Heart left ventricle (tissue), 16 donors: Measurements from ENCODE around the gene IKZF3. TPM values are rescaled to one million over a fixed set of nuclear protein-coding genes. Genes with fewer than 3 reads are reported as not detected.

Source experiments
- ATAC-seq, 4 donors: fragments of 200-7000 bp; cut with Tn5 transposase; one replicate each; pipeline ENCODE4 v1.9.1; 2020 to 2022; ENCODE audit warnings: moderate library complexity in 4 of 4, mild to moderate bottlenecking in 3 of 4, moderate number of reproducible peaks in 1 of 4
- DNase-seq, 5 donors: peaks; one replicate each; pipeline ENCODE4 v3.0.0-alpha.2; 2020
- H3K27ac ChIP-seq, 12 donors: fragments of 200-600 bp; sonication (generic) in 4 of 12; one replicate each; pipeline versions ENCODE4 v1.5.0 to v1.8.0; 2016 to 2022; ENCODE audit warnings: mild to moderate bottlenecking in 2 of 12
- H3K27me3 ChIP-seq, 9 donors: fragments of 200-600 bp; sonication (generic) in 2 of 9; one replicate each; pipeline versions ENCODE4 v1.5.1 to v1.8.0; 2016 to 2022; ENCODE audit warnings: mild to moderate bottlenecking in 3 of 9
- H3K36me3 ChIP-seq, 9 donors: fragments of 200-600 bp; sonication (generic) in 2 of 9; one replicate each; pipeline versions ENCODE4 v1.5.0 to v1.8.0; 2018 to 2022; ENCODE audit warnings: mild to moderate bottlenecking in 2 of 9
- H3K4me1 ChIP-seq, 12 donors: fragments of 200-600 bp; sonication (generic) in 4 of 12; one replicate each; pipeline versions ENCODE4 v1.5.0 to v1.8.0; 2016 to 2022; ENCODE audit warnings: mild to moderate bottlenecking in 3 of 12
- H3K4me3 ChIP-seq, 12 donors: fragments of 200-600 bp; sonication (generic) in 4 of 12; one replicate each; pipeline versions ENCODE4 v1.5.0 to v1.8.0; 2017 to 2022; ENCODE audit warnings: mild to moderate bottlenecking in 9 of 12, moderate library complexity in 4 of 12
- H3K9me3 ChIP-seq, 12 donors: fragments of 200-600 bp; sonication (generic) in 4 of 12; one replicate each; pipeline versions ENCODE4 v1.5.0 to v1.8.0; 2016 to 2022; ENCODE audit warnings: mild to moderate bottlenecking in 1 of 12
- POLR2A ChIP-seq, 2 donors: fragments of 450-650 bp; IDR thresholded peaks; one replicate each; pipeline ENCODE4 v1.6.1; 2017; ENCODE audit warnings: antibody characterized with exemption in 2 of 2, mild to moderate bottlenecking in 2 of 2, moderate library complexity in 2 of 2
- WGBS, 4 donors: extraction: QIAGEN DNeasy Blood & Tissue Kit in 2 of 4; methylation state at CpG; one replicate each; pipeline versions ENCODE4 v1.1.5 to v1.1.7; 2013 to 2018; 5-methylcytosine and 5-hydroxymethylcytosine counted together
- intact Hi-C, 10 donors: fragments of 100-400 bp; cut with DNase I; formaldehyde crosslinking; loops; one replicate each; pipeline versions ENCODE4 v1.11.1 to v1.14.2; 2022
- polyA plus RNA-seq, 2 donors: library from polyadenylated mRNA; stranded (reverse); fragments of 200-250 nt; gene quantifications; one replicate each; pipeline ENCODE4 v1.2.3, GENCODE V29; 2013
- total RNA-seq, 9 donors: library from RNA; depleted of rRNA in 2 of 9; stranded (reverse); fragments of >200 nt in 2 of 9; fragmentation: NEBNext Ultra II Directional in 3 of 9; extraction: Animal tissue kit (Norgen Biotek cat#: 25700) in 3 of 9; gene quantifications; one replicate each; pipeline versions ENCODE4 v1.1.0 to v1.2.4, GENCODE V29; 2016 to 2023
- TF ChIP-seq, protein P1 (sequence below), 12 donors: fragments of 200-600 bp; sonication (generic) in 4 of 12; IDR thresholded peaks; one replicate each; pipeline versions ENCODE4 v1.5.0 to v1.8.0; 2018 to 2022; ENCODE audit warnings: antibody characterized with exemption in 12 of 12, mild to moderate bottlenecking in 5 of 12
- donor health status: ischemic (EF 13 %, LVEDD 7.1; RV severe dilation, severe dysfunction).
- donor health status: healthy with polysubstance abuse.
- donor health status: DM: no; HTN: yes; CAD: no.
- donor health status: DM: no; HTN: no; CAD: no.
- donor health status: ischemic (EF 25% LVEDD 6.9; RV normal size, moderate dysfunction).
- donor health status: ischemic (EF 25% LVEDD 5.7; RV mildly dilated, moderate dysfunction).
- donor health status: healthy.
- donor health status: DM: yes; HTN: yes; CAD: no.
- donor health status: ischemic (EF 35%, LVEDD 5.7; RV mildly dilated, moderate dysfunction).
- donor health status: nonischemic (EF 11% LVEDD 7.7; RV severe dilation, severe dysfunction).
- donor health status: DM: yes; HTN: yes; CAD: no.
- donor health status: PGD.
- donor health status: ischemic (EF 29% LVEDD 5.4; RV normal size, mild dysfunction).
- donor health status: nonischemic (EF 23%, LVEDD 6.1; RV moderate dilation, normal function).

The IKZF3 gene
- total and polyA plus RNA-seq, 11 donors: 0.07 to 6.9 (median 0.21) TPM

DNA sequence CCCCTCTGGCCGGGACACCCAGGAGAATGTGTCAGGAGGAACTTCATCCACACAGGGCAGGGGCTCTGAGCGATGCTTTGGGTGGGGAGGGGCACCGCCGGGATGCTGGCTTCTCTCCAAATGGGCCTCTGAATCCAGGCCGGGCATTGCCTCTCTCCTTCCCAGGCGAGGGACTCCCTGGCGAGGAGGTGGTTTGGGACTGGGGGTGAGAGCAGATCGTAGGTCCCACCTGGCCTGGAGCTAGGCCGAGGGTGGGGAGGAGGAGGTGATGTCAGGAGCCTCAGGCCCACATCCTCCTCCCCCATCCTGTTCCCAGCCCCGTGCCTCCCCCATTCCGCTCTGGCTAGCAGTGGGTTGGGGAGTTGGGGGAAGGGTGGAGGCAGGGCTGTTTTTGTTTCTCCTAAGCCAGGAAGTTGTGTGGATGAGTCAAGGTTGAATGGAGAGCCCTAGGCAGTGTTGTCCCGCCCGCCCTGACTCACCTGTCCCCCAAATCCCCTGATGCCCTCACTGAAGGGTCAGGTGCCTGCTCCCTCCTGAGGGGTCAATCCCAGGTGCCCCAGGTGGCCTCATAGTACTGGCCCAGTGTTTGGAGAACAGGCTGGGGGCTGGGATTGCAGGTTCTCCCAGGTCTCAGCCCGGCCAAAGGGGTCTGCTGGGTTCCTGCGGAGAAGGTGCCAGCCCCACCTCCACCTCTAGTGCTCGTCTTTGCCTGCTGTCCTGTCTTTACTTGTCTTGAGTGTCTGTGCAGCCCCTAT is 123.6 kb downstream of the IKZF3 start:
- Histone ChIP-seq H3K36me3 (no peaks in the 10 kb centered on the region), H3K27me3 (peaks cover 15 to 71% (median 28%) of the 10 kb centered on the region in 9 donors), H3K9me3 (no peaks in the 10 kb centered on the region), H3K4me3 (no peak overlapping the region), H3K4me1 (peaks cover 0 to 44% (median 15%) of the 10 kb centered on the region in 12 donors), H3K27ac (no peak overlapping the region)
- ATAC-seq (peak in 3 of 4 donors; percentile 6 to 26 (median 14)), DNase-seq (no peak)
- no peak for TF ChIP-seq POLR2A (IDR thresholded peaks at IDR 0.05)
- TF ChIP-seq, protein P1, sequence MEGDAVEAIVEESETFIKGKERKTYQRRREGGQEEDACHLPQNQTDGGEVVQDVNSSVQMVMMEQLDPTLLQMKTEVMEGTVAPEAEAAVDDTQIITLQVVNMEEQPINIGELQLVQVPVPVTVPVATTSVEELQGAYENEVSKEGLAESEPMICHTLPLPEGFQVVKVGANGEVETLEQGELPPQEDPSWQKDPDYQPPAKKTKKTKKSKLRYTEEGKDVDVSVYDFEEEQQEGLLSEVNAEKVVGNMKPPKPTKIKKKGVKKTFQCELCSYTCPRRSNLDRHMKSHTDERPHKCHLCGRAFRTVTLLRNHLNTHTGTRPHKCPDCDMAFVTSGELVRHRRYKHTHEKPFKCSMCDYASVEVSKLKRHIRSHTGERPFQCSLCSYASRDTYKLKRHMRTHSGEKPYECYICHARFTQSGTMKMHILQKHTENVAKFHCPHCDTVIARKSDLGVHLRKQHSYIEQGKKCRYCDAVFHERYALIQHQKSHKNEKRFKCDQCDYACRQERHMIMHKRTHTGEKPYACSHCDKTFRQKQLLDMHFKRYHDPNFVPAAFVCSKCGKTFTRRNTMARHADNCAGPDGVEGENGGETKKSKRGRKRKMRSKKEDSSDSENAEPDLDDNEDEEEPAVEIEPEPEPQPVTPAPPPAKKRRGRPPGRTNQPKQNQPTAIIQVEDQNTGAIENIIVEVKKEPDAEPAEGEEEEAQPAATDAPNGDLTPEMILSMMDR (IDR thresholded peaks at IDR 0.05): no peak
- intact Hi-C loops: no loop called here
- 31 to 53% (median 42%) methylated on average over 12 to 16 of the region's 16 CpGs for WGBS, 4 donors

DNA sequence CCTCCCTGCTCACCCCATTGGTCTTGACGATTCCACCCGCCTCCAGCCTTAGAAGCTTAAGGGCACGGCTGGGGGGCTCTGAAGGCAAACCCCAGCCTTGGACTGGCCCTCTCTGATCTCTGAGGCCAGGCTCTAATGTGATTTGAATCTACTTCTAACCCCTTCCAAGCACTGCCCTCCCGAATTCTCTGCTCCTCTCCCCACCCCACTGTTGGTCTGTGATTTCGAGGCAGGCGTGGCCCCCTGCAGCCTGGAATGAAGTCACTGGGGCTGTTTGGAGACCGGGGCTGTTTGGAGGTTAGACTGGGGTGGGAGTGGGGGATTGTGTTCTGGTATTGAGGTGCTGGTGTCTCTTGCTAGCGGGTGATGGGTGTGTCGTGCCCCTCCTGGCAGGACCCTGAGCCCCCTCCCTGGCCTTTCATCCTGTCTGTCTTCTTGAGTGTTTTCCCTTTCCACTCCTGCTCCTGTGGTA is 124.2 kb downstream of the IKZF3 start:
- TF ChIP-seq, protein P1 (IDR thresholded peaks at IDR 0.05): no peak
- TF ChIP-seq POLR2A (IDR thresholded peaks at IDR 0.05): no peak
- peaks cover 15 to 71% (median 28%) of the 10 kb centered on the region in 9 donors for H3K27me3 ChIP-seq
- 57 to 64% (median 57%) methylated on average over 9 of the region's 9 CpGs for WGBS, 4 donors
- H3K4me3 ChIP-seq: peak overlapping the region in 3 of 12 donors; percentile 14 to 35 (median 32)
- H3K9me3 ChIP-seq: no peaks in the 10 kb centered on the region
- H3K4me1 ChIP-seq: peaks cover 0 to 44% (median 15%) of the 10 kb centered on the region in 12 donors
- no peaks in the 10 kb centered on the region for H3K36me3 ChIP-seq
- intact Hi-C loops: no loop called here
- no peak overlapping the region for H3K27ac ChIP-seq
- no peak for DNase-seq
- no peak for ATAC-seq

DNA sequence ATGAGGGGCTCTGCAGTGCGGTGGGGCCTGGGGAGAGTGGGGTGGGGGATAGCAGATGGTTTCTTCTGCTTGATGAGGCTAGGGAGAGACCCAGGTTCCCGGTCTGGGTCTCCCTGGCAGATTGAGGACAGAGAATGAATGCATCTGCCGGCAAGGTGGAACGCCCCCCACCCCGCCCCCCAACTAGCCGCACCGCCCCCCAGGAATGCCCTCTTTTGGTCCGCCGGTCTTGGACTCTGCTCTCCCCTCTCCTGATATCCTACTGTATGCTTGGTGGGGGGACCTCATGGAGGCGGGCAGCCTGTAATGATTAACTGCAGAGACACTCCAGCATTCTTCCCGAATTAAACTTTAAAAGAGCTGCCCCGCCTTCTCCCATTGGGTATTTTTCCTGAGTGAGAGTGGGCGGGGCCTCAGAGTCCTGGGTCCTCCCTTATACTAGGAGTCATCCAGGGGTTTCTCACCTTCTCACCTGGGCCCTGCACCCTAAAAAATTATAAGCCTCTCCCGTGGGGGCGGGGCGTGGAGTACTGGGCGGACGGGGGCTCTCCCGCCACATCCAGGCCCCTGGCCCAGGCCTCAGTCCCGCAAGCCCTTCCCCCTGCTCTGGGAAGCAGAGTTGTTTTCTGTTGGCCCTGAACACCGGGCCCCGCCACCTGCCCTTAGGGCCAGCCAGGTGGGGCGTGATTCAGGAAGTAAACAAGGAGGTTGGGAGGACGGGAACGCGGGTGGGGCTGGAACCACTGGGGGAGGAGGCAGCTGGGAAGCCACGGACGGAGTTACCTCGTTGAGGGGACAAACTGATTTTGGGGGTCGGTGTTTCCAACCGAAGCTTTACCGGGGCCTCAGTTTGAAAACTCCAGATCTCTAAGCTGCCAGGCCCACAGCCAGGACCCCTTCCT is 124.9 kb downstream of the IKZF3 start:
- no peak for DNase-seq
- WGBS, 4 donors: 29 to 35% (median 31%) methylated on average over 26 to 32 of the region's 32 CpGs
- peak overlapping the region in 7 of 12 donors; percentile 1 to 51 (median 30) for H3K4me3 ChIP-seq
- peaks cover 0 to 44% (median 15%) of the 10 kb centered on the region in 12 donors for H3K4me1 ChIP-seq
- TF ChIP-seq, protein P1 (IDR thresholded peaks at IDR 0.05): no peak
- TF ChIP-seq POLR2A (IDR thresholded peaks at IDR 0.05): no peak
- H3K27me3 ChIP-seq: peaks cover 15 to 67% (median 26%) of the 10 kb centered on the region in 9 donors
- no peaks in the 10 kb centered on the region for H3K9me3 ChIP-seq
- intact Hi-C loops: no loop called here
- no peak overlapping the region for H3K27ac ChIP-seq
- no peaks in the 10 kb centered on the region for H3K36me3 ChIP-seq
- no peak for ATAC-seq

DNA sequence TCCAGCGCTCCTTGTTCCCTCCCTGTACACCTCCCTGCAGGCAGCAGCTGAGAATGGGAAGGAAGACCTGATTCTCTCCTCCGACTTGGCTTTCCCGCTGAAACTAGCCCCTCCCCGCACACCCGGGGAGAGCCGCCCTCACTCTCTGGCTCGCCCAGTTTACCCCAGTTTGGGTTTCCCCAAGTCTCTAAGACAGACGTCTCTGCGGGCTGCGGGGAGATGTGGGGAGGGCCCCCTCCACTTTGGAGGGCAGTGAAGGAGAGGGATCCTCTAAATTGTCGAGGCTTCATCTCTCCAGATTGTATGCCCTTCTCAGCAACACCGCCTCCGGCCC is 125.6 kb downstream of the IKZF3 start:
- H3K27ac ChIP-seq: no peak overlapping the region
- peak overlapping the region in 11 of 12 donors; percentile 12 to 51 (median 30) for H3K4me3 ChIP-seq
- no peak for DNase-seq
- no peaks in the 10 kb centered on the region for H3K36me3 ChIP-seq
- H3K9me3 ChIP-seq: no peaks in the 10 kb centered on the region
- 4 to 17% (median 9%) methylated on average over 8 to 13 of the region's 13 CpGs for WGBS, 4 donors
- TF ChIP-seq, protein P1 (IDR thresholded peaks at IDR 0.05): no peak
- TF ChIP-seq POLR2A (IDR thresholded peaks at IDR 0.05): no peak
- ATAC-seq: no peak
- intact Hi-C loops: no loop called here
- H3K4me1 ChIP-seq: peaks cover 0 to 44% (median 15%) of the 10 kb centered on the region in 12 donors
- H3K27me3 ChIP-seq: peaks cover 15 to 65% (median 26%) of the 10 kb centered on the region in 9 donors
